ENCODE results near the gene MSX2.
A peak's percentile ranks its signal among the peaks of the same experiment; 100 is the strongest.

Gene MSX2
- total RNA-seq = 1.4 to 3.7 reads per million in 2 donors

- peak in 3 of 5 experiments; percentile 35 to 67 (median 39) for DNase-seq
Observed at GRCh38 chr5:174724484-174725260, at the start of gene MSX2. Gene MSX2, plus strand, starts transcription at chr5:174724582. Its CDS starts 78 bp downstream, at chr5:174724660.

DNA sequence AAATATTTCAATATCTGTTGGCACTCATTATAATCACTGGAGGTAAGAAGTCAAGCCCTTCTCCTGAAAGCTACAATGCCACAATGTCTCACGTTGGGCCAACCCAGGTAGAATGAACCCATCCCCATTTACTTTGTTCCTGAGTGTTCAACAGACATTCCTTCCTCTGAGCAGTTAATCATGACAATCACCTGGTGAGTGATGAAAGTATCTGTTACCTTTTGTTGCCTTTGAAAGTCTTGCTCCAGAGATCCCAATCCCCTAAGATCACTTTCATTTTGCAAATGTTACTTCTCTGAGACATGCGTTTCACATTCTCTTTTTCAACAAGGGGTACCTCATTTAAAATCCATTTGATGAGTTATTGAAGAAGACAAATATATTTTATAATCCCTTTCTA lies 49.3 kb upstream of the MSX2 start:
- no peak for DNase-seq

- no peak for DNase-seq
Observed at GRCh38 chr5:174675916-174676315, 48.5 kb upstream of the MSX2 start.

- DNase-seq = no peak
Observed at GRCh38 chr5:174678107-174678506, 46.3 kb upstream of the MSX2 start.

DNA sequence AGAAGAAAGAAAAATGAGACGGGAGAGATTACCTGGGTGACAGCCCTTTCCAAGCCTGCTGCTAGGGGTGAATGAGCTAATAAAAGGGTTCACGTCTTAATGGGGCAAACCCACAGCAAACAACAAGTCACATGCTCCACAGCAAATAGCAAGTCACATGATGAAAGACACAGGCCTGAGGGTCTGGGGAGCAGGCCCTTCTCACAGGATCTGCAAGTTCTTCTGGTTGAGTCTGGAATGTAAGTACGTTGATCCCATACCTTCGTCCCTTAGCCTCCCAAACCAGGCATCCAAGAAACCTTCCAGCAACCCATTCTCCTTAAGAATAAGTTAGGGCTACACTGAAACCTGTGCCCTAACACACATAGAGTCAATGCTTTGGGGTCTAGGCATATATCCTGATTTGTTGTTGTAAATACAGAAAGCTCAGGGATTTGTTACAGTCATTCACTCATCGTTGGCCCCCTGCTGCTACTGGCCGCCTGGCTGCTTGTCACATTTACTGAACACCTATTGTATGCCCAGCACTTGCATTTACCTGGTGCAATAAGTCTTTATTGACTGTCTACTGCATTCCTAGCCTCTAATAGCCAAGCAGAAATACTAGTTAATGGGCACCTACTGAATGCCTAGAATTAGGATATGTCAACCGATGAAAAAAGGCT lies 43.3 kb upstream of the MSX2 start:
- DNase-seq = no peak

- DNase-seq = no peak
Observed at GRCh38 chr5:174687503-174687902, 36.9 kb upstream of the MSX2 start.

DNA sequence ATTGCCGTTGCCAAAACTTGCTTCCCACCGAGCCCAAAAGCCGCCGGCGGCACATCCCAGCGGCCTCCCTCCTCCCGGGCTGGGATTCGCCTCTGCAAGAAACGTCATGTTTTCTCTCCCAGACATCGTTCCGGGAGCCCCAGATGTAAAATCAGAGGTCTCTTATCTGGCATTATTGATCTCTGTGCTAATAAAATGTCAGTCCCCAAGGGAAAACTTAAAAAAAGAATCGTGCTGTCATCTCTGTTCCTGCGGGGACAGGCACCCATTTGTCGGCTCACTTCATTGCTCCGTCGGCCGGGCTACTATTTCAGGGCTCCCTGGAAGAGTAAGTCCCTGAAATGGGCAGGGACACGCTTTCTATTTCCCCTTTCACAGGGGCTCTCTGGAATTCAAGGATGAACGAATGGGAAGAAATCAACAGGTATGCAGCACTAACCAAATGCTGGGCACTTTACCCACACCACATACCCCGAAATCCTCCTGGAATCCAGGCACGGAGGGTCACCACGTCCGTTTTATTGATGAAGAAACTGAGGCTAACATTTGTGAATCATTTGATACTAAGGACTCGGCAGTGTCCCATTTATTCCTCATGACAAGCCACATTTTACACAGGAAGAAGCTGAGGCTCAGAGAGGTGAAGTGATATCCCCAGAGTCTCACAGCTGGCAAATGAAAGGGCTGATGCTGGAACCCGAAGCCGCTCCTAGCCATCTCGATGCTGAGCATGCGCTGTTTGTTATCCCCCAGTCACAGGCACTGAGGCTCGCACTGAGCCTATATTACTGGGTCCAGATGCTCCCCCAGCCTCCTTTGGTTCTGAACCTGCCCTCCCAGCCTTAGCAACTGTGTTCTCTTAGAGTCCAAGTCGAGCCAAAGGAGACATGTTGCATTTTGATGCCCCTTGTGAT lies 35.7 kb upstream of the MSX2 start:
- no peak for DNase-seq

DNA sequence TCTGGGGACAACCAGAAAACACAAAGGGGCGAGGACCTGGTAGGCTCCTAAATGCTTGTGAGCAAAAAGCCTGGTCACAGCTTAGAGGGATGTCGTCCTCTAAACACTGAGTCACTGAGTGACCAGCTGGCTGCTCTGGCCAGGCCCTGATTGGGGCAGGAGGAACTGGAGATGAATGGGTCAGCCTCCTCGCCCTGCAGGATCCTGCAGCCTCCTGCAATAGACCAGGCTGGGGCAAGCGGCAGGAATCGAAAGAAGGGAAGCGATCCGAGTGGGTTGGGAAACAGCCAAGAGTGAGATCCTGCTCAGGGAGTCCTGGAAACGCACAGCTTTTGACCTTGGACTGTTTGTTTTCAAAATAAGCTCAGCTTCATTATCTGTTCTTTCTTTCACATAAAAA lies 34.1 kb upstream of the MSX2 start:
- DNase-seq = no peak

- no peak for DNase-seq
Observed at GRCh38 chr5:174692381-174692780, 32.0 kb upstream of the MSX2 start.

DNA sequence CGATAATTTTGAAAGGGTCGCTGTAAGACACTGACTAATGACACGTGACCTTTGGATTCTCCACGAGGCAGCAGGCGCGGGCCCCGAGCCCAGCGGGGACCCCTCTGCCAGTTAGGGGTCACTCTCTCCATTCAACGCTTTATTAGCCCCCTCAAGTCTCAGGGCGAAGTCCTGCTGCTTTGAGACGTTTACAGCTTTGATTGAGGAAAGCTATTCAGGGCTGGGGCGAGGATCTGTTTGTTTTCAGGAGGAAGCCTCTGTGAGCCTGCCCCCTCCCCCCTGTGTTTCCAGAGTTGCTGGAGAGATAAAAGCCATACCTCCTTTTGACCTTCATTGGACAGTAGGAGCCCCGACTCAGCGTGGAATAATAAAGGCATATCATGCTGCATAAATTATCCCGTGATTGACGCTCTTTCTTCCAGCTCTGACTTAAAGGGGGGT lies 31.4 kb upstream of the MSX2 start:
- DNase-seq = no peak

- no peak for DNase-seq
Observed at GRCh38 chr5:174693697-174694385, 30.5 kb upstream of the MSX2 start.

DNA sequence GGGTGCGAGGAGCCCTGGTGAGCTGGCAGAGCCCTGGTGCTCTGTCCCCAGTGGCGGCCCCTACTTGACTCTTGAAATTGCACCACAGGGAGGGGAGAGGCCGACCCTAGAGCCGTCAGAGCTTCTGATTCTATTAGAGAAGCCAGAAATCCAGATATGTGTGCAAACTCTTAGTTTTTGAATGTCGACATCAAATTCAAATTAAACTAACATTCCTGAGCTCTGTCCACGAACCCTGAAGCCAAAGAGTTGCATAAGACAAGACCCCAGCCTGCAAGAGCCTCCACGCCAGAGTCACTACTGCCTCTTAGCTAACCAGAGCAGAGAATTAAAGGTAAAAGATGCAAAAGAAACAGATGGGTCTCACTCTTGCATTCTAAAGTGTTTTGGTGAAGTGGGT lies 29.8 kb upstream of the MSX2 start:
- no peak for DNase-seq

GRCh38 chr5:174698156-174698555 lies 26.2 kb upstream of the MSX2 start:
- DNase-seq = no peak

DNA sequence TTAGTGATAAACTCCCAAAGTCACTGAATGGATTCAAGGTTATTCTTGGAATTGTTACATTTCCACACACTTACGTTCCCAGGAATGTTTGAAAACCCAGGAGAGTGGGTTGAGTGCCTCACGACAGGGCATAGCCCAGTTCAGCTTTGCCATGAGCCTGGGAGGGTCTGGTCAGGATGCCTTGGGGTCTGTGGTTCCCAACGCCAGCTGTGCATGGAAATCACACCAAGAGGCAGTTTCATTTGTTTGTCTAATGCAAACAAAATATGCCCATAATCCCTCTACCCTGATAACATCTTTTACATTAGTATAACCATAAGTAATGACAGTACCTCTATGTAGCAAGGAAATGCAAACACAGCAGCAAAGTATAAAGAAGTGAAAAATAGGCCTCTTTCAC lies 25.3 kb upstream of the MSX2 start:
- no peak for DNase-seq

- DNase-seq = no peak
Observed at GRCh38 chr5:174706997-174707572, 17.3 kb upstream of the MSX2 start.

- DNase-seq = no peak
Observed at GRCh38 chr5:174707671-174708070, 16.7 kb upstream of the MSX2 start.

DNA sequence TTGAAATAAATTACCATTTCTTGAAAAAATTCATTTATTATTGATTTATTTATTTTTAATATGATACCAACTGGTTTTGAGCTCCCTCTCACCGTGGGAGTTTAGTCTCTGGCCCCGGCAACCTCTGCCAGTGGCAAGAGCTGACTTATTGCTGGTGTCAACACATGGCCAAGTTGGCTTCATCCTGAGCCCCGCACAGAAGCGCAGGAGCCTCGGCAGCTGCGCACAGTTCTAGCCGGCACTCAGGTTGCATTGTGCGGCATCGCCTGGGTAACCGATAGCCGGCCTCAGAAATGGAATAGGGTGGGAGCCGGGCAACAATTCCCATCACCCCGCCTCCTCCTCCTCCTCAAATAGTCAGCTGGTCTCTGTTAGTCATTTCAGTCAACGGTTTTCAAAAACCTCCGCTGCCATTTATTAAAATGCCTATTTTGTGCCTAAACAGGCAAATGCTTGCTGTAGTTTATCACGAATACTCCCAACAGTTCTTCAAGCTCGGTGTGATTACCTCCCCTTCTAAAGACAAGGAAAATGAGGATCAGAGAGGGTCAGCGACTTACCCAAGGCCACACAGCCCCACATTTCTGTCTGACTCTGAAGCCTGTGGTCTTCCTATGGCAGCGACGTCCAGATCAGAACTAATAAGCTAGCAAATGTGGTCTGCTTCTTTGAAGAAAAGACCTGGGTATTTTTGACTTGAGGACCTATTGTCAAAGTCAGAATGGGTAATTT lies 15.7 kb upstream of the MSX2 start:
- DNase-seq = no peak

GRCh38 chr5:174714751-174715150 lies 9.6 kb upstream of the MSX2 start:
- no peak for DNase-seq

- DNase-seq = no peak
Observed at GRCh38 chr5:174715804-174716203, 8.6 kb upstream of the MSX2 start.

- no peak for DNase-seq
Observed at GRCh38 chr5:174717826-174718455, 6.4 kb upstream of the MSX2 start.

All from T-helper 2 cell (primary cell).